ENCODE data around the gene EMP3. TPM values are rescaled to one million over a fixed set of nuclear protein-coding genes. Genes with fewer than 3 reads are reported as not detected.

Gene EMP3
- total RNA-seq, 1 experiment from 2014 or later: 171 TPM

GRCh38 chr19:48359123-48359522, 33.8 kb downstream of the EMP3 start:
- BruUV-seq (replicated peaks): no TSS peak
- POLR2A ChIA-PET: no interaction called here
- in situ Hi-C loops (cut with HindIII; ENCODE audit: low pct_unique_long_range_greater_than_20kb, low sequenced_read_pairs): no loop called here
- Histone ChIP-seq H3K4me1 (ENCODE audit: control insufficient read depth, insufficient read depth, low read length) (peaks cover 3% of the 10 kb centered on the region; the same call in 1 of the 2 replicates), H3K27me3 (ENCODE audit: control insufficient read depth, insufficient read depth, low read length) (no peaks in the 10 kb centered on the region), H3K4me3 (ENCODE audit: low read depth in 2 of 2, low read length in 2 of 2) (no peak overlapping the region), H3K36me3 (ENCODE audit: control insufficient read depth, insufficient read depth, low read length) (no peaks in the 10 kb centered on the region; the same call in 1 of the 2 replicates), H3K27ac (ENCODE audit: low read length) (no peak overlapping the region), H3K9me3 (ENCODE audit: control insufficient read depth, insufficient read depth, low read depth, low read length) (no peaks in the 10 kb centered on the region)
- no peak for TF ChIP-seq CTCF (IDR thresholded peaks at IDR 0.05)
- TF ChIP-seq TCF7L2 (IDR thresholded peaks at IDR 0.05; ENCODE audit: low read depth, low read length): no peak
- no peak for TF ChIP-seq SIN3A (IDR thresholded peaks at IDR 0.05; ENCODE audit: borderline replicate concordance, insufficient read depth, low read depth, low read length)
- no peak for TF ChIP-seq REST (IDR thresholded peaks at IDR 0.05; ENCODE audit: insufficient read depth in 1 of 2, low read depth in 2 of 2, low read length in 1 of 2)
- no peak for TF ChIP-seq POLR2AphosphoS5 (IDR thresholded peaks at IDR 0.05; ENCODE audit: low read depth, low read length)
- intact Hi-C loops (cut with micrococcal nuclease; ENCODE audit: unreplicated experiment): no loop called here
- no peak for DNase-seq (ENCODE audit: low read depth, low spot score)
- CTCF ChIA-PET: interaction anchor here (1.2 kb wide), 1 partner anchor 32 kb away, joined by 15 read pairs; the partner anchor contains the start of gene KDELR1
- ATAC-seq: no peak

- ATAC-seq: no peak
- POLR2A ChIA-PET: no interaction called here
- no TSS peak for BruUV-seq (replicated peaks)
These were observed 36.6 kb downstream of the EMP3 start for GRCh38 chr19:48361912-48362311.

More at GRCh38 chr19:48361912-48362311, 36.6 kb downstream of the EMP3 start:
- no peaks in the 10 kb centered on the region for H3K9me3 ChIP-seq (ENCODE audit: control insufficient read depth, insufficient read depth, low read depth, low read length)
- CTCF ChIA-PET: no interaction called here
- H3K27ac ChIP-seq (ENCODE audit: low read length): no peak overlapping the region
- TF ChIP-seq CTCF (IDR thresholded peaks at IDR 0.05) (no peak), TCF7L2 (IDR thresholded peaks at IDR 0.05; ENCODE audit: low read depth, low read length) (no peak), SIN3A (IDR thresholded peaks at IDR 0.05; ENCODE audit: borderline replicate concordance, insufficient read depth, low read depth, low read length) (no peak), POLR2AphosphoS5 (IDR thresholded peaks at IDR 0.05; ENCODE audit: low read depth, low read length) (no peak), REST (IDR thresholded peaks at IDR 0.05; ENCODE audit: insufficient read depth in 1 of 2, low read depth in 2 of 2, low read length in 1 of 2) (no peak)
- DNase-seq (ENCODE audit: low read depth, low spot score): no peak
- intact Hi-C loops (cut with micrococcal nuclease; ENCODE audit: unreplicated experiment) (no loop called here), in situ Hi-C loops (cut with HindIII; ENCODE audit: low pct_unique_long_range_greater_than_20kb, low sequenced_read_pairs) (no loop called here)
- H3K4me3 ChIP-seq (ENCODE audit: low read depth in 2 of 2, low read length in 2 of 2): no peak overlapping the region
- no peaks in the 10 kb centered on the region; the same call in 1 of the 2 replicates for H3K4me1 ChIP-seq (ENCODE audit: control insufficient read depth, insufficient read depth, low read length)
- no peaks in the 10 kb centered on the region for H3K27me3 ChIP-seq (ENCODE audit: control insufficient read depth, insufficient read depth, low read length)
- no peaks in the 10 kb centered on the region; the same call in 1 of the 2 replicates for H3K36me3 ChIP-seq (ENCODE audit: control insufficient read depth, insufficient read depth, low read length)
